ENCODE results near the gene NDUFB10. TPM values are rescaled to one million over a fixed set of nuclear protein-coding genes. Genes with fewer than 3 reads are reported as not detected.

NDUFB10 gene
- total RNA-seq, 2 donors from 2014 or later: 583 to 1,046 TPM

DNA sequence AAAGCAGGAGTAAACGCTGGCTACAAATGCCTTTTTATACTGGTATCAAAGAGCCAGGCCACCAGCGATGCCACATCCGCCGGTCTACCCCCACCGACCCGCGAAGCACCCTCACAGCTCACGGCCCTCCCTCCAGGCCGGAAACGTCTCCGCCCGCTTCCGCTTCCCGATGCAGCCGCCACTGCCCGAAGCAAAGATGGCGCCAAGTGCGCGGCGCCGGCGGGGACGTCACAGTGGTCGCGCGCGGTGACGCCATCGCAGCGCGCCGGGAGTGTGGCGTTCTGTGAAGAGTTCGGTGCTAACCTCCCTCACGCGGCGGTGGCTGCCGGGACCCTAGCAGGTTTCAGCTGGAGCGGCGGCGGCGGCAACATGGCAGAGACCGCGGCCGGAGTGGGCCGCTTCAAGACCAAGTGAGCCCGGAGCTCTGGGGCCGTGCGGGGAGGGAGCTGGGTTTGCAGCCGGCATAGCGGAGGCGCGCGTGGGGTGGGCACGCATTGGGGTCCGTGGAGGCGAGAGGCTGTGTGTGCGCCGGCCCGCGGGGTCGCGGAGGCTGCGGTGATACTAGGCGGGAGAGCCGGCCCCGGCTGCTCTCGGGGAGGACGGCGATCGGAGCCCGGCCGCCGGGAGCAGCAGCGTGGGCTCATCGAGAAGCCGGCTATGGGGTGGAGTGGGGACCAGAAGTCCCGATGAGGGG lies 12.6 kb downstream of the NDUFB10 start, which contains the start of gene TBL3:
TBL3 (plus strand) TSS at position 258 of the 694 bp plus-strand sequence; CDS start at position 370, 112 bp downstream.
- peaks cover 0 to 27% of the 10 kb centered on the region in 2 donors for H3K4me1 ChIP-seq
- H3K27me3 ChIP-seq: no peaks in the 10 kb centered on the region
- peak within 1 kb of the TSS; percentile 88 to 89 for H3K27ac ChIP-seq
- peak; percentile 95 for DNase-seq (ENCODE audit: low spot score)
- TF ChIP-seq, protein P1, sequence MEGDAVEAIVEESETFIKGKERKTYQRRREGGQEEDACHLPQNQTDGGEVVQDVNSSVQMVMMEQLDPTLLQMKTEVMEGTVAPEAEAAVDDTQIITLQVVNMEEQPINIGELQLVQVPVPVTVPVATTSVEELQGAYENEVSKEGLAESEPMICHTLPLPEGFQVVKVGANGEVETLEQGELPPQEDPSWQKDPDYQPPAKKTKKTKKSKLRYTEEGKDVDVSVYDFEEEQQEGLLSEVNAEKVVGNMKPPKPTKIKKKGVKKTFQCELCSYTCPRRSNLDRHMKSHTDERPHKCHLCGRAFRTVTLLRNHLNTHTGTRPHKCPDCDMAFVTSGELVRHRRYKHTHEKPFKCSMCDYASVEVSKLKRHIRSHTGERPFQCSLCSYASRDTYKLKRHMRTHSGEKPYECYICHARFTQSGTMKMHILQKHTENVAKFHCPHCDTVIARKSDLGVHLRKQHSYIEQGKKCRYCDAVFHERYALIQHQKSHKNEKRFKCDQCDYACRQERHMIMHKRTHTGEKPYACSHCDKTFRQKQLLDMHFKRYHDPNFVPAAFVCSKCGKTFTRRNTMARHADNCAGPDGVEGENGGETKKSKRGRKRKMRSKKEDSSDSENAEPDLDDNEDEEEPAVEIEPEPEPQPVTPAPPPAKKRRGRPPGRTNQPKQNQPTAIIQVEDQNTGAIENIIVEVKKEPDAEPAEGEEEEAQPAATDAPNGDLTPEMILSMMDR (IDR thresholded peaks at IDR 0.05): no peak
- peaks cover 29% of the 10 kb centered on the region for H3K36me3 ChIP-seq
- H3K4me3 ChIP-seq: peak within 1 kb of the TSS; percentile 84 to 100
- H3K9me3 ChIP-seq: no peaks in the 10 kb centered on the region

DNA sequence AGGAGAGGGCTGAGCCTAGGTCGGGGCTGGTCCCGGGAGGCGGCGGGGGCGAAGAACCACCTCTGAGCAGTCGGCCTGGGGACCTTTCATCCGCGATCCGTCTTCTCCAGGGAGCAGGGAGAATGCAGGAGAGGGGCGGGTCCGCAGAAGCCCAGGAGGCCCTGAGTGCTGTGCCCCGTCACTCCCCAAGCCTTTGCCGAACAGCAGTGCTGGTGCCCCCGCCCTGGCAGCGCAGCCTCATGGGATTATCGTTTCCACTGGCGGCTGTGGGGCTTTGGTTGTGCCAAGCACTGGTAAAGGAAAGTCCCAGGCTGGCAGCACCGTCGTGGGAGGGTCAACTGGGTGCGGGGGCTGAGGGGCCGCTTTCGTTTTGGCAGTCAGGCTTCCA lies 13.1 kb downstream of the NDUFB10 start:
- Histone ChIP-seq H3K36me3 (peaks cover 34% of the 10 kb centered on the region), H3K9me3 (no peaks in the 10 kb centered on the region)
- DNase-seq (ENCODE audit: low spot score): no peak

DNA sequence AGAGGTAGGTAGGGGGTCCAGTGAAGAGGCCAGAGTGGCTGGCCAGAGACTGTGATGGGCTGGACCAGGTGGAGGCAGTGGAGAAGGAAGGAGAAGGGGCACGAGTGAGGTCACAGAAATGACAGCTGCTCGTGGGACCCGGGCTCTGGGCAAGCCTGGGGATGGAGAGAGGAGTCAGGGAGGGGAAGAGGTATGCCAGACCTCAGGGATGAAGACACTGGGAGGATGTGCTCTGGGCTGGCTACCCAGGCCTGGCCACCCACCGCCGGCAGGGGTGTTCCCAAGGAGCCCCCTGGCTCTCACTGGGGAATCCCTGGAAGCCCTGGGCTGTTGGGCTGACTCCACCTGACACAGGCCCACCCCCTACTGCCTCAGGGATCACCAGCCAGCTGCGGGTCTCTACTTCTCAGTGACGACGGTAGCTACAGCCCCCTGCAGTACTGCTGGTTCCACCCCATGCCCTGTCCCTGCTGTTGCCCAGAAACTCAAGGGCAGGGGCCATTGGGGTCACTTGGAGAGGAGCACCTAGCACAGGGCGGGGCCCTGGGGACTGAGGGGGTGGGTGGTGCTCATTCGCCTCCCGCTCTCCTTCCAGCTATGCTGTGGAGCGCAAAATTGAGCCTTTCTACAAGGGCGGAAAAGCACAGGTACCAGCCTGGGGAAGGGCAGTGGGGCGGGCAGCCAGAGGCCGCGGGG lies 14.3 kb downstream of the NDUFB10 start:
- peaks cover 0 to under 1% of the 10 kb centered on the region in 2 donors for H3K27me3 ChIP-seq
- H3K4me3 ChIP-seq: no peak overlapping the region
- no peak overlapping the region for H3K27ac ChIP-seq
- DNase-seq (ENCODE audit: low spot score): no peak
- peaks cover 0 to 27% of the 10 kb centered on the region in 2 donors for H3K4me1 ChIP-seq
- H3K9me3 ChIP-seq: no peaks in the 10 kb centered on the region
- peaks cover 46% of the 10 kb centered on the region for H3K36me3 ChIP-seq
- TF ChIP-seq, protein P1 (IDR thresholded peaks at IDR 0.05): no peak

More for the DNA sequence above, 13.1 kb downstream of the NDUFB10 start:
- Histone ChIP-seq H3K4me3 (peak overlapping the region; percentile 84 to 100), H3K27ac (peak overlapping the region in 1 of 2 donors; percentile 88), H3K4me1 (peaks cover 0 to 27% of the 10 kb centered on the region in 2 donors), H3K27me3 (no peaks in the 10 kb centered on the region)
- TF ChIP-seq, protein P1 (IDR thresholded peaks at IDR 0.05): no peak

DNA sequence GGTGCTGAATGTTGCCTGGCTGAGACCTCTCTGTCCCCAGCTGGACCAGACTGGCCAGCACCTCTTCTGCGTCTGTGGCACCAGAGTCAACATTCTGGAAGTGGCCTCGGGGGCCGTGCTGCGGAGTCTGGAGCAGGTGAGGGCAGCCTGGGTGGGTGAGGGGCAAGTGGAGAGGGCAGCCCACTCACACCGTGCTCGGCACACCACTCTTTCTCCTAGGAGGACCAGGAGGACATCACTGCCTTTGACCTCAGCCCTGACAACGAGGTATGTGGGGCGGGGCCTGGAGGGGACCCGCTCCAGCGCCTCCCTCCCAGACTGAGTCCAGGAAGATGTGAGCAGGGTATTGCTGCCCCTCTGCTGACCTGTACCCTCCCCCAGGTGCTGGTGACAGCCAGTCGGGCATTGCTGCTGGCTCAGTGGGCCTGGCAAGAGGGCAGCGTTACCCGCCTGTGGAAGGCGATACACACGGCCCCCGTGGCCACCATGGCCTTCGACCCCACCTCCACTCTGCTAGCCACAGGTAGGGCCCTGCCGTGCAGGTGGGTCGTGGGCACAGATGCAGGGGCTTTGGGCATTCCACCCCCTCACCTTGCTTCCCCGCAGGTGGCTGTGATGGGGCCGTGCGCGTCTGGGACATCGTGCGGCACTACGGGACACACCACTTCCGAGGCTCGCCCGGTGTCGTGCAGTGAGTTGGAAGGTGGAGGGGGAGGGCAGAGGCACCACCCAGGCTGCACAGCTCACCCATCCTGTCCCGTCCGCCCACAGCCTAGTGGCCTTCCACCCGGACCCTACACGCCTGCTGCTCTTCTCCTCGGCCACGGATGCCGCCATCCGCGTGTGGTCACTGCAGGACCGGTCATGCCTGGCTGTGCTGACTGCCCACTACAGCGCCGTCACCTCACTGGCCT lies 15.1 kb downstream of the NDUFB10 start:
- peaks cover 3 to 7% of the 10 kb centered on the region in 2 donors for H3K27me3 ChIP-seq
- no peak overlapping the region for H3K27ac ChIP-seq
- peaks cover 0 to 34% of the 10 kb centered on the region in 2 donors for H3K4me1 ChIP-seq
- TF ChIP-seq, protein P1 (IDR thresholded peaks at IDR 0.05): no peak
- no peak for DNase-seq (ENCODE audit: low spot score)
- H3K4me3 ChIP-seq: no peak overlapping the region
- H3K9me3 ChIP-seq: no peaks in the 10 kb centered on the region
- peaks cover 47% of the 10 kb centered on the region for H3K36me3 ChIP-seq

DNA sequence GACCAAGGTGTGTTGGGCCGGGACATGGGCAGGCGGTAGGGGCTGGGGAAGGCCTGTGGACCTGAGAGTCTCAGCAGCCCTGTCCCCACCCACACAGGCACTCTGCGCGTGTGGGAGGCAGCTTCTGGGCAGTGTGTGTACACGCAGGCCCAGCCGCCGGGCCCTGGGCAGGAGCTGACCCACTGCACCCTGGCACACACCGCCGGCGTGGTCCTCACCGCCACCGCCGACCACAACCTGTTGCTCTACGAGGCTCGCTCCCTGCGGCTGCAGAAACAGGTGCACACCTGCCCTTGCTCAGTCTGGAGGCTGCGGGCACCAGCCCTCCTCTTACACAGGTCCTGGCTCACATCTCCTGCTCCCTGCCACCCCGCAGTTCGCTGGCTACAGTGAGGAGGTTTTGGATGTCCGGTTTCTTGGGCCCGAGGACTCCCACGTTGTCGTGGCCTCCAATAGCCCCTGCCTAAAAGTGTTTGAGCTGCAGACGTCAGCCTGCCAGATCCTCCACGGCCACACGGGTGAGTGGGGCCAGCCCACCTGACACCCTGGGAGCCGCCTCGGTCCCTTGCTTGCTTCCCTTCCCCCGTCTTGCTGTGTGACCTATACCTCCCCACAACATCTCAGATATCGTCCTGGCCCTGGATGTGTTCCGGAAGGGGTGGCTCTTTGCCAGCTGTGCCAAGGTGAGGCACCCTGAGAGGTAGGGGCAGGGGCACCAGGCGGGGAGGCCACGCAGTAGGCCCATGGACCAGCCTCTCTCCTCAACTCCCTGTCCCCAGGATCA lies 16.3 kb downstream of the NDUFB10 start:
- Histone ChIP-seq H3K9me3 (no peaks in the 10 kb centered on the region), H3K36me3 (peaks cover 47% of the 10 kb centered on the region), H3K4me1 (peaks cover 0 to 44% of the 10 kb centered on the region in 2 donors), H3K27me3 (peaks cover 7% of the 10 kb centered on the region in 2 donors), H3K4me3 (no peak overlapping the region), H3K27ac (no peak overlapping the region)
- TF ChIP-seq, protein P1 (IDR thresholded peaks at IDR 0.05): no peak
- no peak for DNase-seq (ENCODE audit: low spot score)

All from right atrium auricular region (tissue), 2 donors.